Liver (tissue), 3 donors: ENCODE data around the gene TJP2.

Source experiments
- FOXA1 ChIP-seq: IDR thresholded peaks from 2 replicates; pipeline ENCODE4 v1.6.1; 2016; ENCODE audit warnings: antibody characterized with exemption
- FOXA2 ChIP-seq: IDR thresholded peaks from 2 replicates; pipeline ENCODE4 v1.6.1; 2016; ENCODE audit warnings: antibody characterized with exemption
- GABPA ChIP-seq, 2 donors: IDR thresholded peaks in 1 of 2; conservative IDR thresholded peaks in 1 of 2; 2 replicates each; pipeline ENCODE4 v1.6.1; 2016; ENCODE audit warnings: antibody characterized with exemption in 2 of 2, mild to moderate bottlenecking in 1 of 2, moderate library complexity in 1 of 2
- JUND ChIP-seq, 2 donors: IDR thresholded peaks; 2 replicates each; pipeline ENCODE4 v1.6.1; 2016; ENCODE audit warnings: antibody characterized with exemption in 2 of 2
- RAD21 ChIP-seq, 2 donors: IDR thresholded peaks; 2 replicates each; pipeline ENCODE4 v1.6.1; 2016; ENCODE audit warnings: antibody characterized with exemption in 2 of 2, mild to moderate bottlenecking in 2 of 2
- SP1 ChIP-seq: IDR thresholded peaks from 2 replicates; pipeline ENCODE4 v1.6.1; 2018; ENCODE audit warnings: antibody characterized with exemption, mild to moderate bottlenecking
- TAF1 ChIP-seq: conservative IDR thresholded peaks from 2 replicates; pipeline ENCODE4 v1.6.1; 2016; ENCODE audit warnings: antibody characterized with exemption, mild to moderate bottlenecking
- YY1 ChIP-seq: IDR thresholded peaks from 2 replicates; pipeline ENCODE4 v1.6.1; 2016; ENCODE audit warnings: antibody characterized with exemption, mild to moderate bottlenecking
- TF ChIP-seq, protein P1 (sequence below): fragments of 150-350 bp; IDR thresholded peaks from 2 replicates; pipeline ENCODE4 v1.5.1; 2017; ENCODE audit warnings: improper control_type of control experiment, low read depth, low read length; ENCODE audit not compliant: missing input control
- TF ChIP-seq, protein P2 (sequence below): IDR thresholded peaks from 2 replicates; pipeline ENCODE4 v1.6.1; 2016; ENCODE audit warnings: antibody characterized with exemption
- TF ChIP-seq, protein P3 (sequence below): IDR thresholded peaks from 2 replicates; pipeline ENCODE4 v1.6.1; 2016; ENCODE audit warnings: antibody characterized with exemption, mild to moderate bottlenecking
- TF ChIP-seq, protein P4 (sequence below): IDR thresholded peaks from 2 replicates; pipeline ENCODE4 v1.6.1; 2016; ENCODE audit warnings: antibody characterized with exemption
- TF ChIP-seq, protein P5 (sequence below): IDR thresholded peaks from 2 replicates; pipeline ENCODE4 v1.6.1; 2016; ENCODE audit warnings: antibody characterized with exemption
- donor health status: healthy.
- donor health status: healthy.

- TF ChIP-seq, protein P1, sequence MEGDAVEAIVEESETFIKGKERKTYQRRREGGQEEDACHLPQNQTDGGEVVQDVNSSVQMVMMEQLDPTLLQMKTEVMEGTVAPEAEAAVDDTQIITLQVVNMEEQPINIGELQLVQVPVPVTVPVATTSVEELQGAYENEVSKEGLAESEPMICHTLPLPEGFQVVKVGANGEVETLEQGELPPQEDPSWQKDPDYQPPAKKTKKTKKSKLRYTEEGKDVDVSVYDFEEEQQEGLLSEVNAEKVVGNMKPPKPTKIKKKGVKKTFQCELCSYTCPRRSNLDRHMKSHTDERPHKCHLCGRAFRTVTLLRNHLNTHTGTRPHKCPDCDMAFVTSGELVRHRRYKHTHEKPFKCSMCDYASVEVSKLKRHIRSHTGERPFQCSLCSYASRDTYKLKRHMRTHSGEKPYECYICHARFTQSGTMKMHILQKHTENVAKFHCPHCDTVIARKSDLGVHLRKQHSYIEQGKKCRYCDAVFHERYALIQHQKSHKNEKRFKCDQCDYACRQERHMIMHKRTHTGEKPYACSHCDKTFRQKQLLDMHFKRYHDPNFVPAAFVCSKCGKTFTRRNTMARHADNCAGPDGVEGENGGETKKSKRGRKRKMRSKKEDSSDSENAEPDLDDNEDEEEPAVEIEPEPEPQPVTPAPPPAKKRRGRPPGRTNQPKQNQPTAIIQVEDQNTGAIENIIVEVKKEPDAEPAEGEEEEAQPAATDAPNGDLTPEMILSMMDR, result no peak
- TF ChIP-seq FOXA1, result no peak
- TF ChIP-seq, protein P2, sequence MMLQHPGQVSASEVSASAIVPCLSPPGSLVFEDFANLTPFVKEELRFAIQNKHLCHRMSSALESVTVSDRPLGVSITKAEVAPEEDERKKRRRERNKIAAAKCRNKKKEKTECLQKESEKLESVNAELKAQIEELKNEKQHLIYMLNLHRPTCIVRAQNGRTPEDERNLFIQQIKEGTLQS, result no peak
- TF ChIP-seq TAF1, result no peak
- TF ChIP-seq JUND (IDR thresholded peaks at IDR 0.05), result no peak
- no peak for TF ChIP-seq RAD21 (IDR thresholded peaks at IDR 0.05)
- no peak for TF ChIP-seq SP1
- TF ChIP-seq, protein P3, sequence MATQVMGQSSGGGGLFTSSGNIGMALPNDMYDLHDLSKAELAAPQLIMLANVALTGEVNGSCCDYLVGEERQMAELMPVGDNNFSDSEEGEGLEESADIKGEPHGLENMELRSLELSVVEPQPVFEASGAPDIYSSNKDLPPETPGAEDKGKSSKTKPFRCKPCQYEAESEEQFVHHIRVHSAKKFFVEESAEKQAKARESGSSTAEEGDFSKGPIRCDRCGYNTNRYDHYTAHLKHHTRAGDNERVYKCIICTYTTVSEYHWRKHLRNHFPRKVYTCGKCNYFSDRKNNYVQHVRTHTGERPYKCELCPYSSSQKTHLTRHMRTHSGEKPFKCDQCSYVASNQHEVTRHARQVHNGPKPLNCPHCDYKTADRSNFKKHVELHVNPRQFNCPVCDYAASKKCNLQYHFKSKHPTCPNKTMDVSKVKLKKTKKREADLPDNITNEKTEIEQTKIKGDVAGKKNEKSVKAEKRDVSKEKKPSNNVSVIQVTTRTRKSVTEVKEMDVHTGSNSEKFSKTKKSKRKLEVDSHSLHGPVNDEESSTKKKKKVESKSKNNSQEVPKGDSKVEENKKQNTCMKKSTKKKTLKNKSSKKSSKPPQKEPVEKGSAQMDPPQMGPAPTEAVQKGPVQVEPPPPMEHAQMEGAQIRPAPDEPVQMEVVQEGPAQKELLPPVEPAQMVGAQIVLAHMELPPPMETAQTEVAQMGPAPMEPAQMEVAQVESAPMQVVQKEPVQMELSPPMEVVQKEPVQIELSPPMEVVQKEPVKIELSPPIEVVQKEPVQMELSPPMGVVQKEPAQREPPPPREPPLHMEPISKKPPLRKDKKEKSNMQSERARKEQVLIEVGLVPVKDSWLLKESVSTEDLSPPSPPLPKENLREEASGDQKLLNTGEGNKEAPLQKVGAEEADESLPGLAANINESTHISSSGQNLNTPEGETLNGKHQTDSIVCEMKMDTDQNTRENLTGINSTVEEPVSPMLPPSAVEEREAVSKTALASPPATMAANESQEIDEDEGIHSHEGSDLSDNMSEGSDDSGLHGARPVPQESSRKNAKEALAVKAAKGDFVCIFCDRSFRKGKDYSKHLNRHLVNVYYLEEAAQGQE, result no peak
- TF ChIP-seq GABPA (IDR thresholded peaks at IDR 0.05 in 1 of 2, conservative IDR thresholded peaks at IDR 0.05 in 1 of 2), result no peak
- TF ChIP-seq, protein P4, sequence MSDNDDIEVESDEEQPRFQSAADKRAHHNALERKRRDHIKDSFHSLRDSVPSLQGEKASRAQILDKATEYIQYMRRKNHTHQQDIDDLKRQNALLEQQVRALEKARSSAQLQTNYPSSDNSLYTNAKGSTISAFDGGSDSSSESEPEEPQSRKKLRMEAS, result no peak
- TF ChIP-seq YY1, result no peak
- TF ChIP-seq, protein P5, sequence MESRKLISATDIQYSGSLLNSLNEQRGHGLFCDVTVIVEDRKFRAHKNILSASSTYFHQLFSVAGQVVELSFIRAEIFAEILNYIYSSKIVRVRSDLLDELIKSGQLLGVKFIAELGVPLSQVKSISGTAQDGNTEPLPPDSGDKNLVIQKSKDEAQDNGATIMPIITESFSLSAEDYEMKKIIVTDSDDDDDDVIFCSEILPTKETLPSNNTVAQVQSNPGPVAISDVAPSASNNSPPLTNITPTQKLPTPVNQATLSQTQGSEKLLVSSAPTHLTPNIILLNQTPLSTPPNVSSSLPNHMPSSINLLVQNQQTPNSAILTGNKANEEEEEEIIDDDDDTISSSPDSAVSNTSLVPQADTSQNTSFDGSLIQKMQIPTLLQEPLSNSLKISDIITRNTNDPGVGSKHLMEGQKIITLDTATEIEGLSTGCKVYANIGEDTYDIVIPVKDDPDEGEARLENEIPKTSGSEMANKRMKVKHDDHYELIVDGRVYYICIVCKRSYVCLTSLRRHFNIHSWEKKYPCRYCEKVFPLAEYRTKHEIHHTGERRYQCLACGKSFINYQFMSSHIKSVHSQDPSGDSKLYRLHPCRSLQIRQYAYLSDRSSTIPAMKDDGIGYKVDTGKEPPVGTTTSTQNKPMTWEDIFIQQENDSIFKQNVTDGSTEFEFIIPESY, result no peak
- no peak for TF ChIP-seq FOXA2
These were observed 79.0 kb downstream of the TJP2 start for GRCh38 chr9:69253057-69253456.
